Measurements from ENCODE around the gene ABLIM2.

DNA sequence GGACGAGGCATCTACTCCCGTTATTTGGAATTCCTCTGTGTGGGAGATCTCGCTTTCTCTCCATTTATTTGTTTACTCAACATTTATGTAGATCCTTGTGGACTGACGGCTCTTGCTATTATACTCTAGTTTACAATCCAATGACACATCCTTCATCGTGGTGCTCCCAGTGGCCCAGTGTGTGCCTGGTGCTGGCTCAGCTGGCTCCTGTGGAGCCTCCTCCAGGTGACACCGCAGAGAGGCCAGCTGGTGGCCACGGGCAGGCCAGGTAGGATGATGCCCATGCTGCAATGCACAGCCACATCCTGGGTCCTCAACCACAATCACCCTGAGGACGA lies 134.9 kb downstream of the ABLIM2 start:
- no peak for TF ChIP-seq CTCF (IDR thresholded peaks at IDR 0.05)
- no peak for TF ChIP-seq POLR2A (IDR thresholded peaks at IDR 0.05)

Data from body of pancreas (tissue), 4 donors.